Measurements from ENCODE around the gene ZNF300. TPM values are rescaled to one million over a fixed set of nuclear protein-coding genes. Genes with fewer than 3 reads are reported as not detected.

The ZNF300 gene
- polyA plus RNA-seq (2013, experiment 1 of 2) = 4.7 TPM
- polyA plus RNA-seq (2013, experiment 2 of 2) = 4.5 TPM

- peaks cover 0 to 21% of the 10 kb centered on the region in 2 experiments for H3K36me3 ChIP-seq (ENCODE audit: control insufficient read depth in 1 of 2, insufficient read depth in 2 of 2, low read depth in 1 of 2, low read length in 2 of 2)
- no peak within 1 kb of the TSS for H3K14ac ChIP-seq (ENCODE audit: low read length in 2 of 2)
- peak within 1 kb of the TSS; percentile 1 for H2AFZ ChIP-seq (ENCODE audit: low read depth, low read length)
- peak within 1 kb of the TSS; percentile 55 to 95 for H3K18ac ChIP-seq (ENCODE audit: low read depth in 1 of 2, low read length in 2 of 2)
- peak; percentile 95 for DNase-seq
- H4K8ac ChIP-seq (ENCODE audit: low read length) = peak within 1 kb of the TSS; percentile 92
- peak within 1 kb of the TSS; percentile 94 for H4K91ac ChIP-seq (ENCODE audit: low read length)
- peak within 1 kb of the TSS; percentile 86 for H3K27ac ChIP-seq (ENCODE audit: low read length, poor library complexity, severe bottlenecking)
- no peaks in the 10 kb centered on the region for H3K4me1 ChIP-seq (ENCODE audit: control insufficient read depth, insufficient read depth, low read depth, low read length)
- WGBS = 2% methylated on average over 36 of the region's 36 CpGs
- H2BK15ac ChIP-seq (ENCODE audit: low read depth, poor library complexity, severe bottlenecking) = peak within 1 kb of the TSS; percentile 49
- peak within 1 kb of the TSS; percentile 54 to 85 for H3K4me3 ChIP-seq (ENCODE audit: insufficient read depth in 1 of 2, low read depth in 1 of 2, low read length in 2 of 2)
- no peaks in the 10 kb centered on the region for H3K27me3 ChIP-seq (ENCODE audit: control insufficient read depth in 1 of 2, insufficient read depth in 1 of 2, low read length in 2 of 2)
- H2BK12ac ChIP-seq (ENCODE audit: low read length in 2 of 2) = peak within 1 kb of the TSS in 1 of 2 experiments; percentile 80
- H3K79me1 ChIP-seq (replicated peaks; ENCODE audit: low read length, poor library complexity, severe bottlenecking) = peaks cover 7% of the 10 kb centered on the region
- H2BK5ac ChIP-seq (ENCODE audit: low read depth, low read length, poor library complexity, severe bottlenecking) = peak within 1 kb of the TSS; percentile 66
- H3K23ac ChIP-seq (ENCODE audit: low read length in 2 of 2) = no peak within 1 kb of the TSS
- peak within 1 kb of the TSS; percentile 9 for H3K4me2 ChIP-seq (ENCODE audit: low read length, poor library complexity, severe bottlenecking)
- peak within 1 kb of the TSS; percentile 65 to 86 for H3K4ac ChIP-seq (ENCODE audit: low read depth in 1 of 2, low read length in 2 of 2)
- peak within 1 kb of the TSS; percentile 98 for H3K9ac ChIP-seq (ENCODE audit: low read length)
- H2AK5ac ChIP-seq (ENCODE audit: low read length, severe bottlenecking) = no peak within 1 kb of the TSS
- H3K9me3 ChIP-seq (ENCODE audit: control insufficient read depth, low read length) = peaks cover 89% of the 10 kb centered on the region
- H2BK120ac ChIP-seq (ENCODE audit: low read depth, low read length) = peak within 1 kb of the TSS; percentile 71
These were observed at the start of gene ZNF300 for GRCh38 chr5:150904479-150905311. Gene ZNF300 (minus strand): TSS chr5:150904980. CDS start chr5:150903155, 1,825 bp downstream.

DNA sequence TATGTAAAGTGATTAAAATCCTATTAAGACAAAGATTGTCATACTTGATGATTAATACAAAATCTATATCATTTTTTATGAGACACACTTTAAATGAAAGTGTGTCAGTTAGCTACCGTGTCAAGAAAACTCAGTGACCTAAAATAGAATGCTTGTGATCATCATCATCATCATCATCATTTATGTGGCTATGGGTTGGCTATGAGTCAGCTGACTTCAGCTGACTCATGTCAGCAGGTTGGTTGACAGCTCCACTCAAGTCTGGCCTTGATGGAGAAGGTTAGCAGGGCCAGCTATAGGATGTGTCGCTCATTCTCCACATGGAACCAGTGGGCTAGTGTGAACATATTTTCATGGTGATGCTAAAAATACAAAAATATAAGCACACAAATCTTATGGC is 43.8 kb upstream of the ZNF300 start:
- no peaks in the 10 kb centered on the region for H3K4me1 ChIP-seq (ENCODE audit: control insufficient read depth, insufficient read depth, low read depth, low read length)
- no peak overlapping the region for H3K4ac ChIP-seq (ENCODE audit: low read depth in 1 of 2, low read length in 2 of 2)
- H2BK15ac ChIP-seq (ENCODE audit: low read depth, poor library complexity, severe bottlenecking) = no peak overlapping the region
- WGBS = 71% methylated on average over 1 of the region's 2 CpGs
- no peaks in the 10 kb centered on the region for H3K27me3 ChIP-seq (ENCODE audit: control insufficient read depth in 1 of 2, insufficient read depth in 1 of 2, low read length in 2 of 2)
- no peak overlapping the region for H2BK12ac ChIP-seq (ENCODE audit: low read length in 2 of 2)
- H3K14ac ChIP-seq (ENCODE audit: low read length in 2 of 2) = no peak overlapping the region
- peaks cover 0 to 9% of the 10 kb centered on the region in 2 experiments for H3K36me3 ChIP-seq (ENCODE audit: control insufficient read depth in 1 of 2, insufficient read depth in 2 of 2, low read depth in 1 of 2, low read length in 2 of 2)
- no peak overlapping the region for H3K23ac ChIP-seq (ENCODE audit: low read length in 2 of 2)
- H2BK120ac ChIP-seq (ENCODE audit: low read depth, low read length) = no peak overlapping the region
- H3K79me1 ChIP-seq (replicated peaks; ENCODE audit: low read length, poor library complexity, severe bottlenecking) = no peaks in the 10 kb centered on the region
- H2AFZ ChIP-seq (ENCODE audit: low read depth, low read length) = no peak overlapping the region
- H3K9ac ChIP-seq (ENCODE audit: low read length) = no peak overlapping the region
- H3K9me3 ChIP-seq (ENCODE audit: control insufficient read depth, low read length) = peaks cover 99% of the 10 kb centered on the region
- H2AK5ac ChIP-seq (ENCODE audit: low read length, severe bottlenecking) = no peak overlapping the region
- H3K27ac ChIP-seq (ENCODE audit: low read length, poor library complexity, severe bottlenecking) = no peak overlapping the region
- H4K8ac ChIP-seq (ENCODE audit: low read length) = no peak overlapping the region
- H2BK5ac ChIP-seq (ENCODE audit: low read depth, low read length, poor library complexity, severe bottlenecking) = no peak overlapping the region
- no peak overlapping the region for H4K91ac ChIP-seq (ENCODE audit: low read length)
- no peak overlapping the region for H3K18ac ChIP-seq (ENCODE audit: low read depth in 1 of 2, low read length in 2 of 2)
- peak overlapping the region in 1 of 2 experiments; percentile 23 for H3K4me3 ChIP-seq (ENCODE audit: insufficient read depth in 1 of 2, low read depth in 1 of 2, low read length in 2 of 2)
- no peak overlapping the region for H3K4me2 ChIP-seq (ENCODE audit: low read length, poor library complexity, severe bottlenecking)
- DNase-seq = no peak

GRCh38 chr5:150946351-150946905 is 41.6 kb upstream of the ZNF300 start:
- Histone ChIP-seq H3K36me3 (ENCODE audit: control insufficient read depth in 1 of 2, insufficient read depth in 2 of 2, low read depth in 1 of 2, low read length in 2 of 2) (peaks cover 0 to 22% of the 10 kb centered on the region in 2 experiments), H3K4me3 (ENCODE audit: insufficient read depth in 1 of 2, low read depth in 1 of 2, low read length in 2 of 2) (peak overlapping the region; percentile 28 to 72), H3K9me3 (ENCODE audit: control insufficient read depth, low read length) (peaks cover 100% of the 10 kb centered on the region), H2BK120ac (ENCODE audit: low read depth, low read length) (no peak overlapping the region), H2BK12ac (ENCODE audit: low read length in 2 of 2) (no peak overlapping the region), H3K4ac (ENCODE audit: low read depth in 1 of 2, low read length in 2 of 2) (no peak overlapping the region), H2BK15ac (ENCODE audit: low read depth, poor library complexity, severe bottlenecking) (no peak overlapping the region), H2AK5ac (ENCODE audit: low read length, severe bottlenecking) (no peak overlapping the region), H2BK5ac (ENCODE audit: low read depth, low read length, poor library complexity, severe bottlenecking) (no peak overlapping the region), H3K9ac (ENCODE audit: low read length) (peak overlapping the region; percentile 90), H2AFZ (ENCODE audit: low read depth, low read length) (no peak overlapping the region), H3K27ac (ENCODE audit: low read length, poor library complexity, severe bottlenecking) (no peak overlapping the region), H3K4me2 (ENCODE audit: low read length, poor library complexity, severe bottlenecking) (no peak overlapping the region), H3K18ac (ENCODE audit: low read depth in 1 of 2, low read length in 2 of 2) (no peak overlapping the region), H3K4me1 (ENCODE audit: control insufficient read depth, insufficient read depth, low read depth, low read length) (no peaks in the 10 kb centered on the region), H3K23ac (ENCODE audit: low read length in 2 of 2) (no peak overlapping the region), H3K27me3 (ENCODE audit: control insufficient read depth in 1 of 2, insufficient read depth in 1 of 2, low read length in 2 of 2) (no peaks in the 10 kb centered on the region), H3K14ac (ENCODE audit: low read length in 2 of 2) (no peak overlapping the region), H4K91ac (ENCODE audit: low read length) (peak overlapping the region; percentile 34), H3K79me1 (replicated peaks; ENCODE audit: low read length, poor library complexity, severe bottlenecking) (no peaks in the 10 kb centered on the region), H4K8ac (ENCODE audit: low read length) (no peak overlapping the region)
- no peak for DNase-seq
- WGBS = 91% methylated on average over 34 of the region's 34 CpGs

DNA sequence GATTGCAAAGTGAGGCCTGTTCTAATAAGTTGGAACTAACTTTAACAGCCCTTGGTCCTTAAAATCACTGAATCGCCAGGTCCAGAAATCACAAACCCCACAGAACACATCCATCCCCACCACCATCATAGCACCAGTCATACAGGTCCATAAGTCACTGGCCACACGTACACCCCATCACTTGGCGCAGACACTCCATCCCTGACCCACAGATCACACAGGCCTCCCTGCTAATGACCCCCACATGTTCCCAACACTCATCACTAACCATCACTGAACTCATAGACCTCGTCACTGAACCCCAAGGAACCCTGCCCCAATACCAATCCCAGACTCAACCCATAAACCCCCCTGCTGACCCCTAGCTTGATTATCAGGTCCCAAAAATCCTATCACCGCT is 41.2 kb upstream of the ZNF300 start:
- H2AFZ ChIP-seq (ENCODE audit: low read depth, low read length) = no peak overlapping the region
- no peak overlapping the region for H2BK5ac ChIP-seq (ENCODE audit: low read depth, low read length, poor library complexity, severe bottlenecking)
- H3K9me3 ChIP-seq (ENCODE audit: control insufficient read depth, low read length) = peaks cover 100% of the 10 kb centered on the region
- H3K23ac ChIP-seq (ENCODE audit: low read length in 2 of 2) = no peak overlapping the region
- H3K4me2 ChIP-seq (ENCODE audit: low read length, poor library complexity, severe bottlenecking) = no peak overlapping the region
- no peak overlapping the region for H2BK15ac ChIP-seq (ENCODE audit: low read depth, poor library complexity, severe bottlenecking)
- no peak overlapping the region for H3K27ac ChIP-seq (ENCODE audit: low read length, poor library complexity, severe bottlenecking)
- H4K8ac ChIP-seq (ENCODE audit: low read length) = no peak overlapping the region
- no peak overlapping the region for H2BK120ac ChIP-seq (ENCODE audit: low read depth, low read length)
- no peak for DNase-seq
- H3K4me3 ChIP-seq (ENCODE audit: insufficient read depth in 1 of 2, low read depth in 1 of 2, low read length in 2 of 2) = peak overlapping the region in 1 of 2 experiments; percentile 72
- H2BK12ac ChIP-seq (ENCODE audit: low read length in 2 of 2) = no peak overlapping the region
- peaks cover 0 to 26% of the 10 kb centered on the region in 2 experiments for H3K36me3 ChIP-seq (ENCODE audit: control insufficient read depth in 1 of 2, insufficient read depth in 2 of 2, low read depth in 1 of 2, low read length in 2 of 2)
- H3K9ac ChIP-seq (ENCODE audit: low read length) = peak overlapping the region; percentile 90
- no peak overlapping the region for H3K4ac ChIP-seq (ENCODE audit: low read depth in 1 of 2, low read length in 2 of 2)
- H3K4me1 ChIP-seq (ENCODE audit: control insufficient read depth, insufficient read depth, low read depth, low read length) = no peaks in the 10 kb centered on the region
- no peak overlapping the region for H3K14ac ChIP-seq (ENCODE audit: low read length in 2 of 2)
- 73% methylated on average over 5 of the region's 5 CpGs for WGBS
- no peaks in the 10 kb centered on the region for H3K27me3 ChIP-seq (ENCODE audit: control insufficient read depth in 1 of 2, insufficient read depth in 1 of 2, low read length in 2 of 2)
- no peak overlapping the region for H2AK5ac ChIP-seq (ENCODE audit: low read length, severe bottlenecking)
- H3K79me1 ChIP-seq (replicated peaks; ENCODE audit: low read length, poor library complexity, severe bottlenecking) = no peaks in the 10 kb centered on the region
- no peak overlapping the region for H3K18ac ChIP-seq (ENCODE audit: low read depth in 1 of 2, low read length in 2 of 2)
- no peak overlapping the region for H4K91ac ChIP-seq (ENCODE audit: low read length)
